ENCODE measurements around the gene CCDC112.

DNA sequence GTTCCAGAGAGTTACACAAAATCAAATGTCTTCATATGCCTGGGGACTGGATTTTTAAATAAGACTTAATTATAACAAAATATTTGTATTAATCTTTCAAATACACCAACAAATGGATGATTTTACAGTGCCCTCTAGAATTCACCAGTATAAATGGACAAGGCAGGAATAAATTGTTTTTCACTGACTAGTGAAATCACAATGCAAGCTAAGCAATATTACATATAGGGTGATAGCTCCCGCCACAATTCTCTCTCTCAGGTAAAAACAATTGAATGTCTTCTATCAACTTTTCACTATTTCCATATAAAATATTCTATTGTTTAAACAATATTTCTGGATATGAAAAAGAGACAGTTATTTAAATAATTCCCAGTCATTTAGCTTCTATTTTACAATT, 8.0 kb upstream of the CCDC112 start:
- no peak for TF ChIP-seq CTCF (IDR thresholded peaks at IDR 0.05)
- TF ChIP-seq POLR2A (IDR thresholded peaks at IDR 0.05) = no peak
- TF ChIP-seq POLR2AphosphoS5 (IDR thresholded peaks at IDR 0.05) = no peak
